Natural killer cell (primary cell): Measurements from ENCODE around the gene SIRPB1. TPM values are rescaled to one million over a fixed set of nuclear protein-coding genes. Genes with fewer than 3 reads are reported as not detected.
A peak's percentile ranks its signal among the peaks of the same experiment; 100 is the strongest.

Experiments used
- ATAC-seq, 3 donors: fragments of 150-1000 bp in 2 of 3; fragments of 200-7000 bp in 1 of 3; cut with Tn5 transposase; 1 replicate in 1 of 3; 2 replicates in 2 of 3; pipeline ENCODE4 v1.10.0; 2021; ENCODE audit warnings: mild to moderate bottlenecking in 2 of 3, moderate library complexity in 2 of 3
- DNase-seq, 2 donors: peaks; one replicate each; pipeline versions ENCODE4 v3.0.0 to v3.0.0-alpha.2; 2013 to 2021; ENCODE audit warnings: mixed read lengths in 1 of 2
- H3K27ac ChIP-seq: one replicate; pipeline ENCODE4 v1.5.1; 2013; ENCODE audit warnings: mild to moderate bottlenecking, low read length
- H3K27me3 ChIP-seq: one replicate; pipeline ENCODE4 v1.6.1; 2013; ENCODE audit warnings: low read length; ENCODE audit not compliant: control insufficient read depth, insufficient read depth
- H3K36me3 ChIP-seq: one replicate; pipeline ENCODE4 v1.6.1; 2013; ENCODE audit warnings: low read length; ENCODE audit not compliant: control insufficient read depth, insufficient read depth
- H3K4me1 ChIP-seq: one replicate; pipeline ENCODE4 v1.6.1; 2013; ENCODE audit warnings: low read length; ENCODE audit not compliant: control insufficient read depth, insufficient read depth
- H3K4me3 ChIP-seq: one replicate; pipeline ENCODE4 v1.5.1; 2013; ENCODE audit warnings: low read length
- H3K9me3 ChIP-seq: one replicate; pipeline ENCODE4 v1.6.1; 2013; ENCODE audit warnings: low read length; ENCODE audit not compliant: control insufficient read depth, insufficient read depth
- H3K27ac Mint-ChIP-seq, 2 donors: one replicate each; pipeline ENCODE4 v1.8.0; 2022; ENCODE audit warnings: mild to moderate bottlenecking in 2 of 2, mixed read lengths in 2 of 2, moderate library complexity in 1 of 2
- H3K27me3 Mint-ChIP-seq, 2 donors: one replicate each; pipeline ENCODE4 v1.8.0; 2022; ENCODE audit warnings: low read depth in 2 of 2, mixed read lengths in 2 of 2
- H3K36me3 Mint-ChIP-seq: one replicate; pipeline ENCODE4 v1.8.0; 2022; ENCODE audit warnings: mixed read lengths
- H3K4me1 Mint-ChIP-seq, 2 donors: one replicate each; pipeline ENCODE4 v1.8.0; 2022; ENCODE audit warnings: mixed read lengths in 2 of 2
- H3K4me3 Mint-ChIP-seq: one replicate; pipeline ENCODE4 v1.8.0; 2022; ENCODE audit warnings: mild to moderate bottlenecking, moderate library complexity, mixed read lengths
- H3K9me3 Mint-ChIP-seq, 2 donors: one replicate each; pipeline ENCODE4 v1.8.0; 2022; ENCODE audit warnings: mixed read lengths in 2 of 2
- WGBS: methylation state at CpG from one replicate; pipeline ENCODE4 v1.1.7; 2013; ENCODE audit warnings: missing lambda C conversion rate; ENCODE audit not compliant: insufficient coverage; 5-methylcytosine and 5-hydroxymethylcytosine counted together
- intact Hi-C: fragments of 100-400 bp; cut with micrococcal nuclease; formaldehyde crosslinking; loops from one replicate; pipeline ENCODE4 v1.14.2; 2022
- total RNA-seq, 4 donors: library from RNA; stranded (reverse); fragments of 120-200 nt in 1 of 4; gene quantifications; one replicate each; pipeline versions ENCODE4 v1.2.3 to v1.2.4, GENCODE V29; 2013 to 2022
- TF ChIP-seq, protein P1 (sequence below): fragments of 200-600 bp; IDR thresholded peaks from one replicate; pipeline ENCODE4 v1.8.0; 2022; ENCODE audit warnings: antibody characterized with exemption

The SIRPB1 gene
- total RNA-seq, 3 donors from 2014 or later (not counting 1 experiment from before 2014, with no cell fraction given) = 2.6 to 7.2 (median 5.3) TPM

GRCh38 chr20:1636621-1637020 lies 16.8 kb upstream of the SIRPB1 start:
- H3K9me3 Mint-ChIP-seq = peaks cover 0 to 2% of the 10 kb centered on the region in 2 donors
- Histone ChIP-seq H3K4me1 (no peaks in the 10 kb centered on the region), H3K36me3 (no peaks in the 10 kb centered on the region), H3K9me3 (no peaks in the 10 kb centered on the region), H3K27ac (no peak overlapping the region), H3K27me3 (no peaks in the 10 kb centered on the region), H3K4me3 (no peak overlapping the region)
- no peaks in the 10 kb centered on the region for H3K36me3 Mint-ChIP-seq
- ATAC-seq = no peak
- no peaks in the 10 kb centered on the region for H3K27me3 Mint-ChIP-seq
- H3K4me1 Mint-ChIP-seq = no peaks in the 10 kb centered on the region
- no peak overlapping the region for H3K27ac Mint-ChIP-seq
- TF ChIP-seq, protein P1, sequence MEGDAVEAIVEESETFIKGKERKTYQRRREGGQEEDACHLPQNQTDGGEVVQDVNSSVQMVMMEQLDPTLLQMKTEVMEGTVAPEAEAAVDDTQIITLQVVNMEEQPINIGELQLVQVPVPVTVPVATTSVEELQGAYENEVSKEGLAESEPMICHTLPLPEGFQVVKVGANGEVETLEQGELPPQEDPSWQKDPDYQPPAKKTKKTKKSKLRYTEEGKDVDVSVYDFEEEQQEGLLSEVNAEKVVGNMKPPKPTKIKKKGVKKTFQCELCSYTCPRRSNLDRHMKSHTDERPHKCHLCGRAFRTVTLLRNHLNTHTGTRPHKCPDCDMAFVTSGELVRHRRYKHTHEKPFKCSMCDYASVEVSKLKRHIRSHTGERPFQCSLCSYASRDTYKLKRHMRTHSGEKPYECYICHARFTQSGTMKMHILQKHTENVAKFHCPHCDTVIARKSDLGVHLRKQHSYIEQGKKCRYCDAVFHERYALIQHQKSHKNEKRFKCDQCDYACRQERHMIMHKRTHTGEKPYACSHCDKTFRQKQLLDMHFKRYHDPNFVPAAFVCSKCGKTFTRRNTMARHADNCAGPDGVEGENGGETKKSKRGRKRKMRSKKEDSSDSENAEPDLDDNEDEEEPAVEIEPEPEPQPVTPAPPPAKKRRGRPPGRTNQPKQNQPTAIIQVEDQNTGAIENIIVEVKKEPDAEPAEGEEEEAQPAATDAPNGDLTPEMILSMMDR = no peak
- no peak for DNase-seq
- 82% methylated on average over 2 of the region's 2 CpGs for WGBS
- H3K4me3 Mint-ChIP-seq = no peak overlapping the region
- intact Hi-C loops = no loop called here

DNA sequence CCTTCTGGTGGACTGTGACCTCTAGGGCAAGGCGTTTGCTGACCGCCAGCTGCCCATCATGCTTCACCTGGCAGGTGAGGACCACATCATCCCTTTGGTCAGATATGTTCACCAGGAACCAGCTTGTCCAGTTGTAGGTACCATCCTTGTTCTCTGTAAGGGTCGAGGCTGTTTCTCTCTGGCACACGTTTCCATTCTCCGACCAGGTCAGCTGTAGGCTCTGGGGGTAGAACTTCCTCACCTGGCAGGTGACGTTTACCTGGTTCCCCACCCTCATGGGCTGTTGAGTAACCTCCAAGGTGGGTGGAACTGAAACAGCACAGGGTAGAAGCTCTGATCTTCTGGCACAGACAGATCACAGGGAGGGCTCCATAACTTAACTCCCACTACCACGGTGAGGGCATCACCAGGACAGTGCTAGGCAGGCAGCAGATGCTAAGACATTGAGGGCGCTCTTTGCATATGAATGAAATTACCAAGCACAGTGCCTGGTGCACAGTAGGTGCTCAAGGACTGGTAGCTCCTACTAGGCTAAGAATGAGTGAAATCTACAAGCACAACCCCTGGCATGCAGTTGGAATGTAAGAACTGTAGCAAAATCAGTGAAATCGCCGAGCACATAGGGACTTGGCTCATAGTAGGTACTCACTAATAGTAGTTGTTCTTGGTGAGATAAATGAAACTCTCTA lies 15.6 kb upstream of the SIRPB1 start:
- H3K9me3 ChIP-seq = no peaks in the 10 kb centered on the region
- 94% methylated on average over 10 of the region's 10 CpGs for WGBS
- H3K36me3 ChIP-seq = no peaks in the 10 kb centered on the region
- no peak overlapping the region for H3K27ac Mint-ChIP-seq
- H3K27ac ChIP-seq = no peak overlapping the region
- H3K4me1 ChIP-seq = no peaks in the 10 kb centered on the region
- ATAC-seq (no peak), DNase-seq (no peak)
- peaks cover 0 to 2% of the 10 kb centered on the region in 2 donors for H3K9me3 Mint-ChIP-seq
- H3K4me1 Mint-ChIP-seq = no peaks in the 10 kb centered on the region
- H3K27me3 Mint-ChIP-seq = no peaks in the 10 kb centered on the region
- no peaks in the 10 kb centered on the region for H3K27me3 ChIP-seq
- no peaks in the 10 kb centered on the region for H3K36me3 Mint-ChIP-seq
- TF ChIP-seq, protein P1 = no peak
- no peak overlapping the region for H3K4me3 ChIP-seq
- no peak overlapping the region for H3K4me3 Mint-ChIP-seq
- intact Hi-C loops = no loop called here

- Mint-ChIP-seq H3K4me3 (no peak overlapping the region), H3K27ac (no peak overlapping the region), H3K4me1 (no peaks in the 10 kb centered on the region), H3K36me3 (no peaks in the 10 kb centered on the region), H3K27me3 (peaks cover 0 to 3% of the 10 kb centered on the region in 2 donors), H3K9me3 (no peaks in the 10 kb centered on the region)
- H3K27me3 ChIP-seq = no peaks in the 10 kb centered on the region
- H3K4me1 ChIP-seq = no peaks in the 10 kb centered on the region
- DNase-seq = no peak
- ATAC-seq = no peak
- no peak overlapping the region for H3K27ac ChIP-seq
- H3K36me3 ChIP-seq = no peaks in the 10 kb centered on the region
- TF ChIP-seq, protein P1 = no peak
- intact Hi-C loops = no loop called here
- H3K9me3 ChIP-seq = no peaks in the 10 kb centered on the region
- H3K4me3 ChIP-seq = no peak overlapping the region
- 71% methylated on average over 2 of the region's 4 CpGs for WGBS
Observed at GRCh38 chr20:1633535-1633934, 13.7 kb upstream of the SIRPB1 start.

DNA sequence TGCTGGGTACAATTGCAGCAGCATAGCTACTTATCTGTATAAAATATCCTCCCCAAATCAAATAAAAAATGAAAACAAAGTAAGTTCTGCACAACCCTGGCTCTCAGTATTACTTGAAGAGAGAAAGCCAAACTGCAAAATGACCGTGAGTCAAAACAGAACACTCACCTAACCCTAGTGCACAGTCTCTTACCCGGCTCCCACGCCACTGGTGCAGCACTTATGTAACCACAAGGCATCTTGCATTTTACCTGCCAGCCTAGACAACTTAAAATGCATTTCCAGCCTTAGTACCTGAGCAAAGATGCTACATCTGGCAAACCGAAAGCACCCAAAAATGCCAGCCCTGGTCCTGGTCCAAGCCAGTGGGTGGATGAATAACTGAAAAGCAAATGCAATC lies 12.4 kb upstream of the SIRPB1 start:
- Histone ChIP-seq H3K4me3 (no peak overlapping the region), H3K27me3 (no peaks in the 10 kb centered on the region), H3K9me3 (no peaks in the 10 kb centered on the region), H3K27ac (no peak overlapping the region), H3K4me1 (no peaks in the 10 kb centered on the region), H3K36me3 (no peaks in the 10 kb centered on the region)
- intact Hi-C loops = no loop called here
- TF ChIP-seq, protein P1 = no peak
- H3K4me1 Mint-ChIP-seq = no peaks in the 10 kb centered on the region
- no peaks in the 10 kb centered on the region for H3K9me3 Mint-ChIP-seq
- 80% methylated on average over 4 of the region's 4 CpGs for WGBS
- peaks cover 0 to 3% of the 10 kb centered on the region in 2 donors for H3K27me3 Mint-ChIP-seq
- H3K4me3 Mint-ChIP-seq = no peak overlapping the region
- H3K36me3 Mint-ChIP-seq = no peaks in the 10 kb centered on the region
- peak in 1 of 2 donors; percentile 40 for DNase-seq
- H3K27ac Mint-ChIP-seq = no peak overlapping the region
- no peak for ATAC-seq
